Jurkat, Clone E6-1 (cell line): Measurements from ENCODE around the gene C6orf132. TPM values are rescaled to one million over a fixed set of nuclear protein-coding genes. Genes with fewer than 3 reads are reported as not detected.
A peak's percentile ranks its signal among the peaks of the same experiment; 100 is the strongest.
"Not testable (repeated sequence)": the region's sequence is repeated elsewhere in the genome, so short reads cannot be mapped to it uniquely, and the experiment has no call there.

Experiments
- DNase-seq: peaks from one replicate; pipeline ENCODE4 v3.0.0-alpha.2; 2011; ENCODE audit warnings: low read depth, low spot score
- H3K4me3 ChIP-seq: 2 replicates; pipeline ENCODE4 v1.5.1; 2011; ENCODE audit warnings: mild to moderate bottlenecking, low read length, control low read depth, moderate library complexity
- polyA plus RNA-seq: library from polyadenylated mRNA; unstranded; fragments of >200 nt; gene quantifications from one replicate; pipeline ENCODE4 v1.2.1, GENCODE V29; 2012; ENCODE audit warnings: missing spikeins; ENCODE audit not compliant: insufficient read length, insufficient read depth

The C6orf132 gene, protein sequence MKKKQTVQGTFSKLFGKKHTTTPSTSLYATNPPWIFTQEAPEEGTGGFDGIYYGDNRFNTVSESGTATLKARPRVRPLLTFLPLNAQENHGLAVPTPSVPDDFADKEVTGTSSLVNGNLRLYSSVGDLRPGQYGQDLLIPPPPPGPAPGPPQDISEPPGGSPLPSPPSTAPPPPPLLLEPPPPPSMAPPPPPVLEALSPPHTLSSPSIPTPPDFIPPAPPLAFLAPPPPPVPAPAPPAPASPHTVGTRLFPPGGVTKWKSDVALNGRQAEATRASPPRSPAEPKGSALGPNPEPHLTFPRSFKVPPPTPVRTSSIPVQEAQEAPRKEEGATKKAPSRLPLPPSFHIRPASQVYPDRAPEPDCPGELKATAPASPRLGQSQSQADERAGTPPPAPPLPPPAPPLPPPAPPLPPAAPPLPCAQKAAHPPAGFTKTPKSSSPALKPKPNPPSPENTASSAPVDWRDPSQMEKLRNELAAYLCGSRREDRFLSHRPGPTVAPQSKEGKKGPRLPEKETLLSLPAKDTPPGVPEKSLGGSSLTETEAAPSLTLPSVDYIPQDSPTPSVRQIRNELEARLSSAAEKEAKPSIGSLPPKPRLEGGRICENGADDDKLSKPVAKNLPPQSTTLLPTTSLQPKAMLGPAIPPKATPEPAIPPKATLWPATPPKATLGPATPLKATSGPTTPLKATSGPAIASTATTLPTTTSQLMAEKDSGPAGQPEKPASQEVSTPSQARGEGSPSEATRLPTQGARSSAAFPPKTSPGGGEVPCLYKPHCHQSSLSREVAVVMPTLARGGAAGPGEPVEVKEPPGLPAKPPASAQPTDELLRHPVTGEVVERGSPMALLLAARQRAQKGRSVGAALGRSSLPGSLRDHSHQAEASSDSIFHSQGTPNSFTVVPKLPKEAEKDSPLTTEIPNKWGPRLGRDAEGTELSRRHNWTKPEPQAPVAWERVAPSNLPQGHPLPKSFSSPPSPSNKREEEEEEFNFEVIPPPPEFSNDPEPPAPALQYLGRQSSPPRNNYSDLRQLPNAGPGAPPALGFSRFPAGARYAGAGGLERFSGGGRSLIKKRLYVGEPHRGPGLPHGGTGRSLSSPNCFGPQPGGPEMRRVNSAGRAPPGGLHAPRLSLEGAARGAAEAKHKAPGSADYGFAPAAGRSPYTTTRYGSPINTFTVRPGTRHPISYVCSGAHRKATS
- polyA plus RNA-seq = 0.23 TPM

DNA sequence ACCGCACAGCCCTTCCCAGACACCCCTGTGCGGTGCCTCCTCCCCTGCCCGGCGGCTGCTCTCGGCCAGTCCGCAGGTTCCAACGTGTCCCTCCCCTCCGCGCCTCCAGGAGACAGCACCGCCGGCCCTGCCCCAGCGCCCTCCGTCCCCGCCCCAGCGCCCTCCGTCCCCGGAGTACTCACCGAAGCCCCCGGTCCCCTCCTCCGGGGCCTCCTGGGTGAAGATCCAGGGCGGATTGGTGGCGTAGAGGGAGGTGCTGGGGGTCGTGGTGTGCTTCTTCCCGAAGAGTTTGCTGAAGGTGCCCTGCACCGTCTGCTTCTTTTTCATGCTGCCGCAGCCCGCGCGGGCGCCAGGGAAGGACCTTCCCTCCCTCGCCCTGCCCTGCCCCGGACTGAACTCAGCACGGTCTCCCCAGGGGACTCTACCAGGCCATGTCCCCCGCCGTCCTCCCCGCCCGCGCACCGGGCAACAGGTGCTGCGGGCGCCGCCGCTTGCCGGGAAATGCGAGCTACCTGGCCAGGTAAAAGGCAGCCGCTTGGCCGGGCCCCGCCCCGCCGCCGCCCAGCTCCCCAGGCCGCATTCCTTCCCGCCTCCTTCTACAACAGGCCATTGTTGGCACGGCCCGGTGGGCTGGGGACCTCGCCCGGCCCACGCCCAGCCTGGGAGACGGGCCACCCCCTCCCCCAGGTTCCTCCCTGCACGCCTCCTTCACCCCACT is at the start of gene C6orf132:
Gene C6orf132 (minus strand): TSS at position 503 of the 718 bp plus-strand sequence. CDS start 176 bp downstream, at position 327.
- DNase-seq = no peak
- H3K4me3 ChIP-seq = no peak within 1 kb of the TSS

DNA sequence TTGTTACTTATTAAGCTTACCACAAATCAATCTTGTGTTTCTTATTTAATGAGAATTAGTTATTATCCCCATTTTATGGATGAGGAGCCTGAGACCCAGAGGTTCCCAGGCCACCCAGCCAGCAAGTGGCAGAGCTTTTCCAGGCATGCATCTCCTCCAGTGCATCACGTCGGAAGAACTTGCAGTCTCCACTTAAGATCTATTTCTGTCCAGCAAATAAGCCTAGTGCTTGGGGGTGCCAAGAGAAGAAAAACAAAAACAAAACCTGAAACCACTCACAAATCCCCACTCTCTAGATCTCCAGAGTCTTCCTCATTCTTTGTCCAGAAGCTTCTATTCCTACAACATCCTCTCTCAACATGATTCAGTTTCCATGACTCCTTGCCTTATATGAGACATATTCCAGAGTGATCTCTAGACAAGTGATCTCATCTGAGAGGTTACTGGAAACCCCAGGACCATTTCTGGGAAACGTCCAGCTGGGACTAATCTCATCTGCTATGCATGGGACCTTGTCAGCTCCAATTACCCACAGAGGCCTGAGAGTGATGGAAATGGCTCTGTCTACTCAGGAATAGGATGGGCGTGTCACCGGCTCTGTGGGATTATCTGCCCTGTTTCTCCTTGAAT is 48.2 kb upstream of the C6orf132 start:
- no peak for DNase-seq

DNA sequence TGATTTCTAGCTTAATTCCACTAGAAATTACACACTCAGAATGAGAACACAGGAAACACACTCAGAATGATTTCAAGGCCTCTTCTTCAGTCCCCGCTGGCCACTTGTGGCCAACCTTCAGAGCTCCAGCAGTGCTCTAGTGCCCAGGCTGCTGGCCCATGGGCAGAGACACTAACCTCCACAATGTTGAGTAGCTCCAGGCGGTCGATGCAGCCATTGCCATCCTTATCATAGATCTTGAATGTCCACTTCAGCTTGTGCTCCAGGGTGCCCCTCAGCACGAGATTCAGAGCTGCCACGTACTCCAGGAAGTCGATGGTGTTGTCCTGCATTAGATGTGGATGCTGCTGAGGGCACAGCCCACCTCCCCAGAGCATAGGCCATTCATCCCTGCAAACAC is 46.0 kb upstream of the C6orf132 start:
- no peak for DNase-seq
- H3K4me3 ChIP-seq = no peak overlapping the region

More for the DNA sequence above, 48.2 kb upstream of the C6orf132 start:
- no peak overlapping the region for H3K4me3 ChIP-seq

DNA sequence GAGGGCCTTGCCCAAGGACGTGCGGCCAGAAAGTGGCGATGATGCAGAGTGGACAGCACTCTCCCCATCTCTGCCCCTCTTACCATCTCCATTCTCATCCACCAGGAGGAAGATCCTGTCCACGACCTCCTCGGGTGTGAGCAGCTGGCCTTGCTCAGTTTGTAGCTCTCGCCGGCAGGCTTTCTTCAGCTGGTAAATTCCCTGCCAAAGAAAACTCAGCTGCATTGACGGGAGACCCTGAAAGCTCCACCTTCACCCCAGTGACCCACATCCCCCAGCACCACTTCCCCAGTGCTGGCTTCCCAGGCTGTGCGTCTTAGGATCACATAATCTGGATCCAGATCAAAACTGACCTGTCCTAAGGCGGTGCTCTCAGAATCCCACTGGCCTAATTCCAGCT is 43.2 kb upstream of the C6orf132 start:
- DNase-seq = no peak

DNA sequence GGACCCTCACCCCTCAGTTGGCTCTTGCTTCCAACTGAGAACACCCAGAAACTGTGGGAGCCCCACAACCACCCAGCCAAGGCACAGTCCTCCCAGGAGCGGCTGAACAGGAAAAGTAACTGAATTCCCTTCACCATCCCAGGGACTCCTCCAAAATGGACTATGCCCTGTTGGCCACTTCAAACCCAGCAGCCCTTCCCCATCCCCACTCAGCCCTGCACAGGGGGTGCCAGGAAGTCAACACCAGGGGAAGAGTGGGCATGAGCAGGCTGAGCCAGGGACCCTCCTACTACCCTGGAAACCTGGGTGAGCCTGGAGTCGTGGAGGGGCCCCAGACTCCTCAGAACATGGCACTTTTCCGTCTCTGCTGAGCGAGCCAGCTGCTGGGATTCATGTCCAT is 42.1 kb upstream of the C6orf132 start:
- no peak overlapping the region for H3K4me3 ChIP-seq
- DNase-seq = no peak

More for the DNA sequence above, 43.2 kb upstream of the C6orf132 start:
- no peak overlapping the region for H3K4me3 ChIP-seq

DNA sequence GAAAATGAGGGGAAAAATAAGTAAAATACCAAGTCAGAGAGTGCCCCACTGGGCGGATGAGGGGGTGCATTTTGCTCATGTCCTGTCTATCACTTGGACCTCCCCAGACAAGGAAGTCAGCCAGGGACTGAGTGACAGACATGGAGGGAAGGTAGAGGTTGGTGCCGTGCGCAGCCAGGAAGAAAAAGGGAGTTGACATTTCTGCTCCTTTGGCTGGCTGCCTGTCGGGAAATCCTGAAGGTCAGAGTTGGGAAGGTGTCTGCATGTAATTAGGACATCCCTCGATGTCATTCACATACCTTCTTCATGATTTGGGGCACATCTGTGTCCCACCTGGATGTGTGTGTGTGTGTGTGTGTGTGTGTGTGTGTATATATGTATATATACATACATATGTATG is 39.7 kb upstream of the C6orf132 start:
- H3K4me3 ChIP-seq = no peak overlapping the region
- DNase-seq = no peak

DNA sequence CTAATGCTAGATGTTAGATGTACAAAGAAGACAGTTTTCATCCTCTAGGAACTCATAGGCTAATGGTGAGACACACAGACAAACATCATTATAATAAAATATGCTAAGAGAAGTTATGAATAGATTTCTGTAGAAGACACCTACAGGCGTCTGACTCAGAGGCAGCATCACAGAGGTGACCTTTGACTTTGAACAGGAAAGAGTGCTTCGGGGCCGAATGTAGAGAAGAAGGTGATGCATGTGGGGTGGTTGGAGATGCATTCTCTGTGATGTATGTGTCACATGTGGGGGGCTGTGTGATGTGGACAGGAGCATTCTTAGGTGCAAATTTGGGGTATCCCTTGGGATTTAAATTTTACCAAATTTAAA is 37.5 kb upstream of the C6orf132 start:
- no peak overlapping the region for H3K4me3 ChIP-seq
- DNase-seq = no peak

DNA sequence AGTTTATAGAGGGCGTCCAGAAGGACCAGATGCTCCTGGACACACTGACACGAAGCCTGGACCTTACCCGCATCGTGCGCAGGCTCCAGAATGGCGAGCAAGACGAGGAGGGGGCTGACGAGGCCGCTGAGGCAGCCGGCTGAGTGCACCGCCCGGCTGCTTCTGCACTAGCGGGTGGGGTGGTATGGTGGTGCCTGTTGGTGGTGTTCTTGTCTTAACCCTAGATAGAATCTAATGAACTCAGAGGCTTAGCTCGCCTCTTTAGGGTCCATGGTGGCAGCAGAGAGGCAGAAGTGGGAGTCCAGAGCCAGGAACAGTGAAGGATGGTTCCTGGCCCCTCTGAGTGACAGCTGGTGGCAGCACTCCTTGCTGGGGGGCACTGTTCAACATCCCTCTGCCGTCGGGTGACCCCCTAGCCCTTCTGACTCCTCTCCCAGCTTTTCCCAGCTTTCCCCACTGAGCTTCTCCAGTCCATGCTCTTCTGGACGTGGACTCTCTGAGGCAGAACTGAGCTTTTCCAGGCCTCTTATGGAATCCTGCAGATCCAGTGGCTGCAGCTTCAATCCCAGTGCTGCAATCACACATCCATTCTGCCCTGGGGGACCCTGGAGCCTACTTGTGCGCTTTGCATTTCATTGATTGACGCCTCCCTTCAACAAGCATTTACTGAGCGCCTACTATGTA is 37.0 kb upstream of the C6orf132 start:
- DNase-seq = no peak
- H3K4me3 ChIP-seq = no peak overlapping the region

DNA sequence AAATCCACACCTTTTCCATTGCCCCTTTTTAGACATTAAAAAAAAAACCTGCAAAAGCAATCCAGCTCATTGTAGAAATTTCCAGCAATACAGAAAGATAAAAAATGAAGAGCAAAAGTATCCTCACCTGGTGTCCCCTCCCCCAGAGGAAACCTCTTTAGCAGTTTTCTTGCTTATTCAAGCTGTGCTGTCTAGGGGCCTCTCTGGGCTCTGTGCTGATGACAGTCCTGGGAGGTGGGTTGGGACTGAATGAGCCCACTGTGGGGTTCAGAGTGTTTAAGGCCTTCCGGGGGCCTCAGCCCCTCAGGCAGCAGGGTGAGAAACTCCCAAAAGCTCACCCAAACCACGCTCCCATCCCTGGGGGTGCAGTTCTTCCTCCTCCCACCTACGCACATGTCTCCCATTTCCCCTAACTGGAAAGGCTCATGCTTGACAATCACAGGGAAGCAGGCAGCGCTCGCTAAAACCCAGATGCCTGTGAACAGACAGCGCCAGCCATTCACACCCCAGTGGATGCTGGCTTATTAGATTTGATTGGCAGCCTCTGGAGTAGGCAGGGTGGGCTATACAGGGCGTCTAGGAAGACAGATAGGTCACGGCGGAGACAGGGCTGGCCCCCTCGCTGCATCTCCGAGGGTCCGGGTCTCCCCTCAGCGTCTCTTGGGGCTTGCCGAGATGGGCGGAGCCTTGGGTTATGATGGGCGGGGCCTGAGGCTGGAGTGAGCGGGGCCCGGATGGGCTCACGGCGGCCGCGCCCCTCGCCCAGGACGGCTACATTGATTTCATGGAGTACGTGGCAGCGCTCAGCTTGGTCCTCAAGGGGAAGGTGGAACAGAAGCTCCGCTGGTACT is 35.3 kb upstream of the C6orf132 start:
- no peak overlapping the region for H3K4me3 ChIP-seq
- DNase-seq = no peak

DNA sequence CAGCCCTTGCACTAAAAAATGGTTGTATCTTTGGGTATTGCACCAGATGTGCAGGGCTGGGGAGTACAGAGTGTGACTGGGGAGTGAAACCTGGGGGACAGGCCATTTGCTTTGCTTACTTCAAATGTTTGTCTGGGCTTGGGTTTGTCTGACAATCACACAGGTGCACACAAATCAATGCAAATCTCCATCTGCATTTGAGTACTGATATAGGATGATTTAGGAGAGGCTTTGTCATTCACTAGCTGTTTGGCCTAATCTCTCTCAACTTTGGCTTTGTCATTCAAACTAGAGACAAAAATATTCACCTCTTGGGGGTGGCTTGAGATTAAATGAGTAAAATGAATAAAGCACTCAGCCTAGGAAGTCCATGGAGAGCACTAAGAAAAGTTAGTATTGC is 34.6 kb upstream of the C6orf132 start:
- DNase-seq = no peak
- no peak overlapping the region for H3K4me3 ChIP-seq

DNA sequence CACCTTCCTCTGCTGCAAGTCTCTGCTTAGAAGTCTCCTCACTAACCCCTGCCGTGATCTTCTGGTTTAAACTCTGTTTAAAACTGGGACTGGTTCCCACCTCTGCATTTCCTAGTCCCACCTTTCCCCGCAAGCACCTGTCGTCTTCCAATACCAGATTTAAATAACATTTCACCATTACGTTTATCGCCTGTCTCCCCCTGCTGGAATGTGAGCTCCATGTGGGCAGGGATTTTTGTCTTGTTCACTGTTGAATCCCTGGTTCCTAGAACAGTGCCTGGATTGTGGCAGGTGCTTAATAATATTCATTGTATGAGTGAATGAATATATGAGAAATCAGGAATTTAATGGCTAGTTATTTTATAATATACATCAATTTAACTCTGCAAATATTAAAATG is 33.4 kb upstream of the C6orf132 start:
- no peak overlapping the region for H3K4me3 ChIP-seq
- DNase-seq = no peak

DNA sequence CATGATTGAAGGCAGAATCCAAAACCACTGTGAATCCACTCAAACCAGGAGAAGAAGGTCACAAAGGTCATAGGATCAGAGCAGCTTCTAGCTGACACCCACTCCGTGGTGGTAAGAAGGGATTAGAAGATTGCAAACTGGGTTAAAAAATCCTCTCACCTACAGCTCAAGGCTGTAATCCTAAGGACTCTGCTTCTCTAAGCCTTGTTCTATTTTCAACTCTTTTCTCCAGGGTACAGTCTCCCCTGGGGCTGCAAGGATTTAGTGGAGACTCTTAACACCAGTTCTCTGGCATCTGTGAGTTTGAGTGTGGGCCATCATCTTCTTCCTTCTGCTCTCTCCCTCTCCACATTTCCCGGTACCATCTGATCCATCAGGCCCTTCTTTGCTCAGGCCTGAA is 30.7 kb upstream of the C6orf132 start, which contains the start of gene GUCA1A:
Gene GUCA1A (plus strand): TSS at position 264 of the 400 bp plus-strand sequence. CDS start 250 bp downstream, outside the sequence.
- no peak within 1 kb of the TSS for H3K4me3 ChIP-seq
- DNase-seq = no peak

DNA sequence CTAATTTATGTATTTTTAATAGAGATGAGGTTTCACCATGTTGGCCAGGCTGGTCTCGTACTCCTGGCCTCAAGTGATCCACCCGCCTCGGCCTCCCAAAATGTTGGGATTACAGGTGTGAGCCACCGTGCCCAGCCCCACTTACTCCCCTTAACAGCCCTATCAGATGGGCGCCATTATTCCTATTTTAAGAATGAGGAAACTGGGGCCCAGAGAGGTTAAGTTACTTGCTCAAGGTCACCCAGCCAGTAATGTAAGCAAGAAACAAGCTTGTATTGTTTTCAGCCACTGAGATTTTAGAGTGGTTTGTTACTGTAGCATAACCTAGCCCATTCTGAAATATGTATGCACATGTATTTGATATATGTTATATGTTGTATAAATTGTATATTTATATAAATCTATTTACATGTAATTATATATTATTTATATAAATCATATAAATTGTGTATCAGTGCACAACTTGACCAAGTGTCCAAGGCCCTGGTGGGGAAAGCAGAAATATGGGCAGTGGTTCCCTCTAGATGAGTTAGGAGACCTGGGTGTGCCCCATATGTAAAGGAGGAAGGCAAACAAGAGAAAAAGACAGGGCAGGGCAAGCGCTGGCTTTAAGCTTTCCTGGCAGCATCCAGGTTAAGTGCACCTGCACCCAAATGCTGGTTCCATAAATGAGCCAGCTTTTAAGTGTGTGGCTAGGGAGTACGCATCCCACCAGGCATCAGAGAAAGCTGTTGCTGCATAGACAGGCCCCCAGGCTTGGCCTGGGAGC is 29.6 kb upstream of the C6orf132 start:
- no peak for DNase-seq
- no peak overlapping the region for H3K4me3 ChIP-seq

DNA sequence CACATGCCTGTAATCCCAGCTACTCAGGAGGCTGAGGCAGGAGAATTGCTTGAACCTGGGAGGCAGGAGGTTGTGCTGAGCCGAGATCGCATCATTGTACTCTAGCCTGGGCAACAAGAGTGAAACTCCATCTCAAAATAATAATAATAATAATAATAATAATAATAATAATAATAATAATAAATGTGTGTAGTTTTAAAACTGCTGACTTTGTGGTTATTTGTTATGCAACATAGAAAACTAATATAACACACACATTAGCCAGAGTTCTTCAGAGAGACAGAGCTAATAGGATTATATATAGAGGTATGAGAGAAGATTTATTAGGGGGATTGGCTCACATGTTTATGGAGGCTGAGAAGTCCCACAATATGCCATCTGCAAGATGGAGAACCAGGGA is 27.4 kb upstream of the C6orf132 start:
- not testable (repeated sequence) for DNase-seq

DNA sequence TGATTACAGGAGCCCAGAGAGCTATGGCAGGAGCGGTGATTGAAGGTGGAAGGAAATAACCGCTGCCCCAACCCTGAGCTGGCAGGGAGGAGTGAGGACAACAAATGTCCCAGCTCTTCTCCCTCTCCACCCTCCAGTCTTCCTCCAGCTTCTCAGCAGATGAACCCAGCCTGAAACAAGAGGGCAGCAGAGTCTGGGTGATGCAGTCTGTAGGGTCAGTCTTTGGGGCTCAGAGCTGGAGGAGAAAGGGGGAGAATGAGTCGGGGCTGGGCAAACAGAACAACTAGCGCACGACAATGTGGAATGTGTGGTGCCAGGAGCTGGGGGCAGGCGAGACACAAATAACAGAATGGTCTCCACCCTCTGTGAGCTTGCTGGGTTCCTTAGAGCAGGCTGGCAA is 26.2 kb upstream of the C6orf132 start:
- no peak overlapping the region for H3K4me3 ChIP-seq
- no peak for DNase-seq

More for the DNA sequence above, 27.4 kb upstream of the C6orf132 start:
- not testable (repeated sequence) for H3K4me3 ChIP-seq

DNA sequence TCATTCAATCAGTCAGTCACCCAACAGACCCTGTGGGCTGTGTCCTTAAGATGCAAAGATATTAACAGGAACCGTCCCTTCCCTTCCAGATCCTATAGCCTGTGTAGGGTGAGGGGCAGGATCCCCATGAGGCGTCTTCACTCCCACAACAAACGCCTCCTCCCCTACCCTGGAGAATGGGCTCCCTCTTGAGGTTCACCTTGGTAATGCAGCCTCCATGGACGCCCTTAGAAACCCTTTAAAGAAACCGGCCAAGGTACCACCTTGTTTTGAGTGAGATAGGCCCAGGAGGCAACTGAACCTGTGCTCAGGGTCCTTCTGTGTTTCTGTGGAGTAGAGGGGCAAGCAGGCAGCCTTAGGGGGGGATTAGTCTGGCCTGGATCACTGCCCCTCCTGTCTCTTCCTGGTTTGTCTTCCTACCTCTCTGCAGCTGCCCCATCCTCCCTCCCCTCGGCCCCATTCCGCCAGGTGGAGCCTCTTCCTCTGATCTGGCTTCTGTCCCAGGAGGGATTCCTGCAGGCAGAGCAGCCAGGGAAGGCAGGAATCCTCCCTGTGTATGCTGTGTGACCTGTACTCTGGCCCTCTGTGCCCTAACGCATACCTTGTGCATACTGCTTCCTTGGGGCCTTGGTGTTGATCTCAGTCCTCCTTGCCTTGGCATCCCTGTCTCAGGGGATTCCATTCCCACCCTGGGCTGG is 24.2 kb upstream of the C6orf132 start:
- no peak overlapping the region for H3K4me3 ChIP-seq
- peak; percentile 66 for DNase-seq
